Keratinocyte (primary cell): ENCODE results near the gene ARHGAP22.

Source experiments
- EZH2 ChIP-seq: IDR thresholded peaks from one replicate; pipeline ENCODE4 v1.6.1; 2012; ENCODE audit warnings: inconsistent platforms, mild to moderate bottlenecking, low read length, moderate library complexity
- TF ChIP-seq, protein P1 (sequence below), 3 experiments: IDR thresholded peaks in 1 of 3; conservative IDR thresholded peaks in 1 of 3; optimal IDR thresholded peaks in 1 of 3; 2 replicates in 2 of 3; 3 replicates in 1 of 3; pipeline versions ENCODE3 to v1.5.1; 2011; ENCODE audit warnings: low read length in 3 of 3, mild to moderate bottlenecking in 3 of 3, moderate library complexity in 2 of 3, control low read depth in 1 of 3, inconsistent platforms in 1 of 3; ENCODE audit not compliant: insufficient read depth in 2 of 3; ENCODE audit errors: extremely low read depth in 1 of 3

DNA sequence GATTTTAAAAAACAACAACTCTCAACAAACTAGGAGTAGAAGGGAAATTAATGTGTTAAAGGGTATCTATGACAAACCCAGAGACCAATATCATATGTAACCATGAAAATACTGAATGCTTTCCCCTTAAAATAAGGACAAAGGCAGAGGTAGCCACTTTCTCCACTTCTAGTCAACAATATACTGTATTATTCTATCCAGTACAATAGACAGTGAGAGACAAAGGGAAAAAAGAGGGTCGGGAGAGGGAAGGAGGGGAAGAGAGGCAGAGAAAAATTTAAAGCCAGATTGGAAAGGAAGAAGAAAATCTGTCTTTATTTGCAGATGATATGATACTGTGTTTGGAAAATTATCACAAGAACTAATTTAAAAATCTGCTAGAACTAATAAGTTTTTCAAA, 40.7 kb upstream of the ARHGAP22 start:
- TF ChIP-seq, protein P1, sequence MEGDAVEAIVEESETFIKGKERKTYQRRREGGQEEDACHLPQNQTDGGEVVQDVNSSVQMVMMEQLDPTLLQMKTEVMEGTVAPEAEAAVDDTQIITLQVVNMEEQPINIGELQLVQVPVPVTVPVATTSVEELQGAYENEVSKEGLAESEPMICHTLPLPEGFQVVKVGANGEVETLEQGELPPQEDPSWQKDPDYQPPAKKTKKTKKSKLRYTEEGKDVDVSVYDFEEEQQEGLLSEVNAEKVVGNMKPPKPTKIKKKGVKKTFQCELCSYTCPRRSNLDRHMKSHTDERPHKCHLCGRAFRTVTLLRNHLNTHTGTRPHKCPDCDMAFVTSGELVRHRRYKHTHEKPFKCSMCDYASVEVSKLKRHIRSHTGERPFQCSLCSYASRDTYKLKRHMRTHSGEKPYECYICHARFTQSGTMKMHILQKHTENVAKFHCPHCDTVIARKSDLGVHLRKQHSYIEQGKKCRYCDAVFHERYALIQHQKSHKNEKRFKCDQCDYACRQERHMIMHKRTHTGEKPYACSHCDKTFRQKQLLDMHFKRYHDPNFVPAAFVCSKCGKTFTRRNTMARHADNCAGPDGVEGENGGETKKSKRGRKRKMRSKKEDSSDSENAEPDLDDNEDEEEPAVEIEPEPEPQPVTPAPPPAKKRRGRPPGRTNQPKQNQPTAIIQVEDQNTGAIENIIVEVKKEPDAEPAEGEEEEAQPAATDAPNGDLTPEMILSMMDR (optimal IDR thresholded peaks at IDR 0.05 in 1 of 3, IDR thresholded peaks at IDR 0.05 in 1 of 3, conservative IDR thresholded peaks at IDR 0.05 in 1 of 3; ENCODE audit: extremely low read depth in 1 of 3, insufficient read depth in 2 of 3, low read length in 3 of 3), result no peak
- TF ChIP-seq EZH2, result no peak
